Peyer's patch (tissue), 4 donors: ENCODE data around the gene FBLN7.

Experiments
- POLR2A ChIP-seq, 2 donors: fragments of 450-650 bp; IDR thresholded peaks; one replicate each; pipeline ENCODE4 v1.5.1; 2017; ENCODE audit warnings: antibody characterized with exemption in 2 of 2, mild to moderate bottlenecking in 2 of 2, moderate library complexity in 2 of 2
- TF ChIP-seq, protein P1 (sequence below), 6 experiments: fragments of 450-650 bp in 4 of 6; fragments of 200-600 bp in 2 of 6; sonication (generic) in 1 of 6; IDR thresholded peaks; one replicate each; pipeline ENCODE4 v1.5.1; 2017 to 2019; ENCODE audit warnings: antibody characterized with exemption in 6 of 6, mild to moderate bottlenecking in 3 of 6, moderate library complexity in 1 of 6

GRCh38 chr2:112217854-112218253 lies 79.7 kb downstream of the FBLN7 start:
- TF ChIP-seq, protein P1, sequence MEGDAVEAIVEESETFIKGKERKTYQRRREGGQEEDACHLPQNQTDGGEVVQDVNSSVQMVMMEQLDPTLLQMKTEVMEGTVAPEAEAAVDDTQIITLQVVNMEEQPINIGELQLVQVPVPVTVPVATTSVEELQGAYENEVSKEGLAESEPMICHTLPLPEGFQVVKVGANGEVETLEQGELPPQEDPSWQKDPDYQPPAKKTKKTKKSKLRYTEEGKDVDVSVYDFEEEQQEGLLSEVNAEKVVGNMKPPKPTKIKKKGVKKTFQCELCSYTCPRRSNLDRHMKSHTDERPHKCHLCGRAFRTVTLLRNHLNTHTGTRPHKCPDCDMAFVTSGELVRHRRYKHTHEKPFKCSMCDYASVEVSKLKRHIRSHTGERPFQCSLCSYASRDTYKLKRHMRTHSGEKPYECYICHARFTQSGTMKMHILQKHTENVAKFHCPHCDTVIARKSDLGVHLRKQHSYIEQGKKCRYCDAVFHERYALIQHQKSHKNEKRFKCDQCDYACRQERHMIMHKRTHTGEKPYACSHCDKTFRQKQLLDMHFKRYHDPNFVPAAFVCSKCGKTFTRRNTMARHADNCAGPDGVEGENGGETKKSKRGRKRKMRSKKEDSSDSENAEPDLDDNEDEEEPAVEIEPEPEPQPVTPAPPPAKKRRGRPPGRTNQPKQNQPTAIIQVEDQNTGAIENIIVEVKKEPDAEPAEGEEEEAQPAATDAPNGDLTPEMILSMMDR (IDR thresholded peaks at IDR 0.05), result no peak
- TF ChIP-seq POLR2A (IDR thresholded peaks at IDR 0.05), result no peak
